HepG2 (cell line): Measurements from ENCODE around the gene RPEL1. TPM values are rescaled to one million over a fixed set of nuclear protein-coding genes. Genes with fewer than 3 reads are reported as not detected.

Experiments
- BCL6 ChIP-seq: IDR thresholded peaks from 2 replicates; pipeline ENCODE4 v1.6.1; 2016; ENCODE audit warnings: missing genetic modification reagents, missing compliant biosample characterization
- ELF4 ChIP-seq: sonication (generic); formaldehyde crosslinking; IDR thresholded peaks from 2 replicates; pipeline ENCODE4 v1.5.0; 2020; ENCODE audit warnings: missing genetic modification reagents, mild to moderate bottlenecking, moderate library complexity, borderline replicate concordance
- EP300 ChIP-seq, 3 experiments: sonication (generic) in 1 of 3; formaldehyde crosslinking in 1 of 3; IDR thresholded peaks; 2 replicates each; pipeline versions ENCODE4 v1.5.1 to v1.6.1; 2011 to 2020; ENCODE audit warnings: low read depth in 2 of 3, low read length in 2 of 3, borderline replicate concordance in 1 of 3, improper control_type of control experiment in 1 of 3, mild to moderate bottlenecking in 1 of 3, missing genetic modification reagents in 1 of 3, moderate library complexity in 1 of 3
- FOXJ3 ChIP-seq: sonication (generic); formaldehyde crosslinking; IDR thresholded peaks from 2 replicates; pipeline ENCODE4 v1.4.0; 2020; ENCODE audit warnings: missing genetic modification reagents, mild to moderate bottlenecking, borderline replicate concordance
- HHEX ChIP-seq: IDR thresholded peaks from 2 replicates; pipeline ENCODE4 v1.6.1; 2016; ENCODE audit warnings: control low read depth
- KLF9 ChIP-seq: IDR thresholded peaks from 2 replicates; pipeline ENCODE4 v1.6.1; 2016; ENCODE audit warnings: low read depth
- NFE2L2 ChIP-seq: fragments of 150-350 bp; IDR thresholded peaks from 2 replicates; pipeline ENCODE4 v1.6.1; 2014; ENCODE audit warnings: low read length
- PHF21A ChIP-seq: sonication (generic); formaldehyde crosslinking; IDR thresholded peaks from 2 replicates; pipeline ENCODE4 v1.5.0; 2020; ENCODE audit warnings: mild to moderate bottlenecking, missing genetic modification reagents
- SAP130 ChIP-seq: IDR thresholded peaks from 2 replicates; pipeline ENCODE4 v1.6.1; 2016; ENCODE audit warnings: low read depth
- SIX4 ChIP-seq: sonication (generic); formaldehyde crosslinking; IDR thresholded peaks from 2 replicates; pipeline ENCODE4 v1.4.0; 2020; ENCODE audit warnings: missing genetic modification reagents
- SPEN ChIP-seq: sonication (generic); formaldehyde crosslinking; IDR thresholded peaks from 2 replicates; pipeline ENCODE4 v1.5.1; 2020; ENCODE audit warnings: low read depth, mild to moderate bottlenecking, missing genetic modification reagents
- TEAD3 ChIP-seq: optimal IDR thresholded peaks from 2 replicates; pipeline ENCODE3; 2016; ENCODE audit warnings: borderline replicate concordance
- THAP11 ChIP-seq: IDR thresholded peaks from 2 replicates; pipeline ENCODE4 v1.6.1; 2016; ENCODE audit warnings: missing biosample characterization, missing genetic modification reagents
- ZNF18 ChIP-seq: sonication (generic); formaldehyde crosslinking; IDR thresholded peaks from 2 replicates; pipeline ENCODE4 v1.8.0; 2022; ENCODE audit warnings: mild to moderate bottlenecking, missing genetic modification reagents; ENCODE audit not compliant: insufficient replicate concordance
- ZNF432 ChIP-seq: sonication (generic); formaldehyde crosslinking; IDR thresholded peaks from 2 replicates; pipeline ENCODE4 v1.5.0; 2020; ENCODE audit warnings: missing genetic modification reagents, mild to moderate bottlenecking, borderline replicate concordance
- ZNF557 ChIP-seq: sonication (generic); formaldehyde crosslinking; IDR thresholded peaks from 2 replicates; pipeline ENCODE4 v1.4.0; 2020; ENCODE audit warnings: missing genetic modification reagents
- ZNF770 ChIP-seq: sonication (generic); formaldehyde crosslinking; IDR thresholded peaks from 2 replicates; pipeline ENCODE4 v1.5.0; 2020; ENCODE audit warnings: mild to moderate bottlenecking, missing genetic modification reagents
- ZSCAN12 ChIP-seq: sonication (generic); formaldehyde crosslinking; IDR thresholded peaks from 2 replicates; pipeline ENCODE4 v1.9.0; 2021; ENCODE audit warnings: mild to moderate bottlenecking, missing genetic modification reagents
- ZSCAN31 ChIP-seq: sonication (generic); formaldehyde crosslinking; IDR thresholded peaks from 2 replicates; pipeline ENCODE4 v1.5.0; 2020; ENCODE audit warnings: low read depth, mild to moderate bottlenecking, missing genetic modification reagents
- polyA plus RNA-seq, 8 experiments: library from polyadenylated mRNA; depleted of rRNA in 3 of 8; stranded (reverse) in 7 of 8; unstranded in 1 of 8; fragments of >200 nt; fragmentation: Illumina TruSeq in 4 of 8; extraction: Trizol in 4 of 8; gene quantifications; 2 replicates each; pipeline versions ENCODE4 v1.2.1 to v1.2.3, GENCODE V29; 2011 to 2016; ENCODE audit warnings: low read depth in 4 of 8, missing spikeins in 1 of 8, mixed read lengths in 1 of 8; ENCODE audit not compliant: insufficient read depth in 1 of 8
- total RNA-seq, 5 experiments: library from RNA; depleted of rRNA; stranded (reverse); fragments of >200 nt; fragmentation: Illumina TruSeq; extraction: Trizol; gene quantifications; 2 replicates each; pipeline ENCODE4 v1.2.3, GENCODE V29; 2016; ENCODE audit warnings: low read depth in 1 of 5
- TF ChIP-seq, protein P1 (sequence below): IDR thresholded peaks from 2 replicates; pipeline ENCODE4 v1.6.1; 2016; ENCODE audit warnings: missing compliant biosample characterization, missing genetic modification reagents, borderline replicate concordance
- TF ChIP-seq, protein P2 (sequence below): IDR thresholded peaks from 2 replicates; pipeline ENCODE4 v1.4.0; 2020; ENCODE audit warnings: mild to moderate bottlenecking, missing genetic modification reagents

The RPEL1 gene
- total and polyA plus RNA-seq, 2 of the 13 experiments (the other 11 are each of a cell fraction or from before 2014, with no cell fraction given) = 0.04 to 0.07 TPM

GRCh38 chr10:103204353-103205255 is 41.1 kb upstream of the RPEL1 start (continued):
- peak; percentile 53; the same call in 1 of the 2 replicates for TF ChIP-seq PHF21A
- TF ChIP-seq ZNF557 = no peak
- no peak for TF ChIP-seq NFE2L2
- TF ChIP-seq ZSCAN12 (CRISPR knock-in tag) = no peak
- TF ChIP-seq BCL6 (CRISPR knock-in tag) = peak; percentile 51
- TF ChIP-seq ZNF432 (CRISPR knock-in tag) = no peak
- TF ChIP-seq ELF4 = no peak
- 0 out of 2 replicates have a peak, but pooled peaks have one; percentile 25 for TF ChIP-seq FOXJ3 (CRISPR knock-in tag)
- peak; percentile 52 to 64; a peak in 2 of 4 replicates for TF ChIP-seq EP300 (IDR thresholded peaks at IDR 0.05; ENCODE audit: low read depth in 2 of 2, low read length in 2 of 2)
- TF ChIP-seq EP300 (CRISPR knock-in tag; IDR thresholded peaks at IDR 0.05; ENCODE audit: borderline replicate concordance) = no peak
- TF ChIP-seq ZSCAN31 (CRISPR knock-in tag) = no peak
- no peak for TF ChIP-seq KLF9 (CRISPR knock-in tag)
- no peak for TF ChIP-seq ZNF18 (CRISPR knock-in tag)
- TF ChIP-seq TEAD3 (CRISPR knock-in tag) = peak; percentile 74
- TF ChIP-seq, protein P1, sequence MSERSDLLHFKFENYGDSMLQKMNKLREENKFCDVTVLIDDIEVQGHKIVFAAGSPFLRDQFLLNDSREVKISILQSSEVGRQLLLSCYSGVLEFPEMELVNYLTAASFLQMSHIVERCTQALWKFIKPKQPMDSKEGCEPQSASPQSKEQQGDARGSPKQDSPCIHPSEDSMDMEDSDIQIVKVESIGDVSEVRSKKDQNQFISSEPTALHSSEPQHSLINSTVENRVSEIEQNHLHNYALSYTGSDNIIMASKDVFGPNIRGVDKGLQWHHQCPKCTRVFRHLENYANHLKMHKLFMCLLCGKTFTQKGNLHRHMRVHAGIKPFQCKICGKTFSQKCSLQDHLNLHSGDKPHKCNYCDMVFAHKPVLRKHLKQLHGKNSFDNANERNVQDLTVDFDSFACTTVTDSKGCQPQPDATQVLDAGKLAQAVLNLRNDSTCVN = no peak
- TF ChIP-seq SIX4 (CRISPR knock-in tag) = no peak
- TF ChIP-seq, protein P2, sequence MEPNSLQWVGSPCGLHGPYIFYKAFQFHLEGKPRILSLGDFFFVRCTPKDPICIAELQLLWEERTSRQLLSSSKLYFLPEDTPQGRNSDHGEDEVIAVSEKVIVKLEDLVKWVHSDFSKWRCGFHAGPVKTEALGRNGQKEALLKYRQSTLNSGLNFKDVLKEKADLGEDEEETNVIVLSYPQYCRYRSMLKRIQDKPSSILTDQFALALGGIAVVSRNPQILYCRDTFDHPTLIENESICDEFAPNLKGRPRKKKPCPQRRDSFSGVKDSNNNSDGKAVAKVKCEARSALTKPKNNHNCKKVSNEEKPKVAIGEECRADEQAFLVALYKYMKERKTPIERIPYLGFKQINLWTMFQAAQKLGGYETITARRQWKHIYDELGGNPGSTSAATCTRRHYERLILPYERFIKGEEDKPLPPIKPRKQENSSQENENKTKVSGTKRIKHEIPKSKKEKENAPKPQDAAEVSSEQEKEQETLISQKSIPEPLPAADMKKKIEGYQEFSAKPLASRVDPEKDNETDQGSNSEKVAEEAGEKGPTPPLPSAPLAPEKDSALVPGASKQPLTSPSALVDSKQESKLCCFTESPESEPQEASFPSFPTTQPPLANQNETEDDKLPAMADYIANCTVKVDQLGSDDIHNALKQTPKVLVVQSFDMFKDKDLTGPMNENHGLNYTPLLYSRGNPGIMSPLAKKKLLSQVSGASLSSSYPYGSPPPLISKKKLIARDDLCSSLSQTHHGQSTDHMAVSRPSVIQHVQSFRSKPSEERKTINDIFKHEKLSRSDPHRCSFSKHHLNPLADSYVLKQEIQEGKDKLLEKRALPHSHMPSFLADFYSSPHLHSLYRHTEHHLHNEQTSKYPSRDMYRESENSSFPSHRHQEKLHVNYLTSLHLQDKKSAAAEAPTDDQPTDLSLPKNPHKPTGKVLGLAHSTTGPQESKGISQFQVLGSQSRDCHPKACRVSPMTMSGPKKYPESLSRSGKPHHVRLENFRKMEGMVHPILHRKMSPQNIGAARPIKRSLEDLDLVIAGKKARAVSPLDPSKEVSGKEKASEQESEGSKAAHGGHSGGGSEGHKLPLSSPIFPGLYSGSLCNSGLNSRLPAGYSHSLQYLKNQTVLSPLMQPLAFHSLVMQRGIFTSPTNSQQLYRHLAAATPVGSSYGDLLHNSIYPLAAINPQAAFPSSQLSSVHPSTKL (CRISPR knock-in tag) = 0 out of 2 replicates have a peak, but pooled peaks have one; percentile 27
- TF ChIP-seq SAP130 (CRISPR knock-in tag) = peak; percentile 39
- no peak for TF ChIP-seq THAP11
- peak; percentile 62; the same call in 1 of the 2 replicates for TF ChIP-seq ZNF770 (CRISPR knock-in tag)
- TF ChIP-seq SPEN (CRISPR knock-in tag) = no peak
- no peak for TF ChIP-seq HHEX (CRISPR knock-in tag)
